HG02970 (cell line): ENCODE data around the gene DMPK.

Source experiments
- ATAC-seq: cut with Tn5 transposase; IDR thresholded peaks from one replicate; pipeline ENCODE4 v1.9.1; 2021; ENCODE audit warnings: mild to moderate bottlenecking, moderate library complexity, moderate number of reproducible peaks; ENCODE audit not compliant: unreplicated experiment, low FRiP score

DMPK gene

GRCh38 chr19:45782162-45782691, at the start of gene DMPK:
Gene DMPK (minus strand): TSS chr19:45782490. CDS start chr19:45782352, 138 bp downstream.
- ATAC-seq = no peak

- no peak for ATAC-seq
Observed at GRCh38 chr19:45828945-45829344, 46.7 kb upstream of the DMPK start.

GRCh38 chr19:45828523-45828922, 46.2 kb upstream of the DMPK start:
- ATAC-seq = no peak

GRCh38 chr19:45827459-45828093, 45.3 kb upstream of the DMPK start:
- ATAC-seq = no peak

GRCh38 chr19:45826934-45827333, 44.6 kb upstream of the DMPK start:
- no peak for ATAC-seq

GRCh38 chr19:45825917-45826893, 43.9 kb upstream of the DMPK start:
- ATAC-seq = no peak

- ATAC-seq = no peak
Observed at GRCh38 chr19:45825263-45825605, 42.9 kb upstream of the DMPK start.

- no peak for ATAC-seq
Observed at GRCh38 chr19:45824531-45825262, 42.4 kb upstream of the DMPK start.

- ATAC-seq = no peak
Observed at GRCh38 chr19:45824041-45824471, 41.8 kb upstream of the DMPK start.

- no peak for ATAC-seq
Observed at GRCh38 chr19:45823182-45823581, 40.9 kb upstream of the DMPK start.

- ATAC-seq = no peak
Observed at GRCh38 chr19:45822716-45823115, 40.4 kb upstream of the DMPK start.

GRCh38 chr19:45821570-45821969, 39.3 kb upstream of the DMPK start:
- no peak for ATAC-seq

GRCh38 chr19:45821103-45821521, 38.8 kb upstream of the DMPK start:
- no peak for ATAC-seq

- no peak for ATAC-seq
Observed at GRCh38 chr19:45820413-45821102, 38.3 kb upstream of the DMPK start.

GRCh38 chr19:45819769-45820168, 37.5 kb upstream of the DMPK start:
- ATAC-seq = no peak

- no peak for ATAC-seq
Observed at GRCh38 chr19:45817725-45818301, 35.5 kb upstream of the DMPK start.

- peak; percentile 68 for ATAC-seq
Observed at GRCh38 chr19:45817010-45817724, 34.9 kb upstream of the DMPK start.

GRCh38 chr19:45816236-45817009, 34.1 kb upstream of the DMPK start:
- no peak for ATAC-seq
